CD4-positive, CD25-positive, alpha-beta regulatory T cell (primary cell): ENCODE results near the gene SSR1. TPM values are rescaled to one million over a fixed set of nuclear protein-coding genes. Genes with fewer than 3 reads are reported as not detected.
"Not testable (repeated sequence)": the region's sequence is repeated elsewhere in the genome, so short reads cannot be mapped to it uniquely, and the experiment has no call there.

ENCODE experiments used
- ATAC-seq, 2 donors: fragments of 150-1000 bp; cut with Tn5 transposase; one replicate each; pipeline ENCODE4 v1.10.0; 2021; ENCODE audit warnings: low read depth in 2 of 2, moderate number of reproducible peaks in 2 of 2, moderate library complexity in 1 of 2
- DNase-seq, 3 donors: peaks; one replicate each; pipeline versions ENCODE4 v3.0.0 to v3.0.0-alpha.2; 2012 to 2022; ENCODE audit warnings: mixed read lengths in 1 of 3
- H3K27ac ChIP-seq: one replicate; pipeline ENCODE4 v1.7.0; 2013; ENCODE audit warnings: mild to moderate bottlenecking, low read length; ENCODE audit not compliant: insufficient read depth, poor library complexity, severe bottlenecking
- H3K27me3 ChIP-seq: one replicate; pipeline ENCODE4 v1.7.0; 2013; ENCODE audit warnings: low read length; ENCODE audit not compliant: control insufficient read depth, insufficient read depth
- H3K36me3 ChIP-seq: one replicate; pipeline ENCODE4 v1.7.0; 2013; ENCODE audit warnings: mild to moderate bottlenecking, low read length, moderate library complexity; ENCODE audit not compliant: control insufficient read depth, insufficient read depth
- H3K4me1 ChIP-seq: 2 replicates; pipeline ENCODE4 v1.7.0; 2013; ENCODE audit warnings: mild to moderate bottlenecking, low read length; ENCODE audit not compliant: insufficient read depth, control insufficient read depth, poor library complexity, severe bottlenecking
- H3K4me3 ChIP-seq: one replicate; pipeline ENCODE4 v1.7.0; 2013; ENCODE audit warnings: low read depth, mild to moderate bottlenecking, low read length, moderate library complexity
- H3K9me3 ChIP-seq, 2 experiments: 1 replicate in 1 of 2; 2 replicates in 1 of 2; pipeline ENCODE4 v1.7.0; 2013; ENCODE audit warnings: low read length in 2 of 2, mild to moderate bottlenecking in 1 of 2, moderate library complexity in 1 of 2; ENCODE audit not compliant: control insufficient read depth in 2 of 2
- H3K27ac Mint-ChIP-seq, 3 donors: one replicate each; pipeline ENCODE4 v1.8.0; 2020 to 2022; ENCODE audit warnings: mild to moderate bottlenecking in 3 of 3, mixed read lengths in 3 of 3, moderate library complexity in 2 of 3
- H3K27me3 Mint-ChIP-seq: one replicate; pipeline ENCODE4 v1.8.0; 2022; ENCODE audit warnings: mild to moderate bottlenecking, mixed read lengths
- H3K36me3 Mint-ChIP-seq: one replicate; pipeline ENCODE4 v1.8.0; 2020; ENCODE audit warnings: mixed read lengths
- H3K4me1 Mint-ChIP-seq, 4 donors: one replicate each; pipeline ENCODE4 v1.8.0; 2020 to 2022; ENCODE audit warnings: mixed read lengths in 4 of 4, mild to moderate bottlenecking in 1 of 4
- H3K4me3 Mint-ChIP-seq, 4 donors: one replicate each; pipeline ENCODE4 v1.8.0; 2020 to 2022; ENCODE audit warnings: mild to moderate bottlenecking in 4 of 4, mixed read lengths in 4 of 4, moderate library complexity in 3 of 4
- H3K9me3 Mint-ChIP-seq, 7 donors: one replicate each; pipeline ENCODE4 v1.8.0; 2020 to 2022; ENCODE audit warnings: mixed read lengths in 7 of 7, mild to moderate bottlenecking in 3 of 7, moderate library complexity in 2 of 7
- polyA plus RNA-seq, 4 donors: library from polyadenylated mRNA; unstranded; fragments of 300-500 nt; fragmentation: Illumina TruSeq; gene quantifications; one replicate each; pipeline ENCODE4 v1.2.3, GENCODE V29; 2021
- total RNA-seq: library from RNA; stranded (reverse); gene quantifications from one replicate; pipeline ENCODE4 v1.2.3, GENCODE V29; 2022

SSR1 gene
- total and polyA plus RNA-seq, 5 donors from 2014 or later = 81.0 to 207 (median 164) TPM

DNA sequence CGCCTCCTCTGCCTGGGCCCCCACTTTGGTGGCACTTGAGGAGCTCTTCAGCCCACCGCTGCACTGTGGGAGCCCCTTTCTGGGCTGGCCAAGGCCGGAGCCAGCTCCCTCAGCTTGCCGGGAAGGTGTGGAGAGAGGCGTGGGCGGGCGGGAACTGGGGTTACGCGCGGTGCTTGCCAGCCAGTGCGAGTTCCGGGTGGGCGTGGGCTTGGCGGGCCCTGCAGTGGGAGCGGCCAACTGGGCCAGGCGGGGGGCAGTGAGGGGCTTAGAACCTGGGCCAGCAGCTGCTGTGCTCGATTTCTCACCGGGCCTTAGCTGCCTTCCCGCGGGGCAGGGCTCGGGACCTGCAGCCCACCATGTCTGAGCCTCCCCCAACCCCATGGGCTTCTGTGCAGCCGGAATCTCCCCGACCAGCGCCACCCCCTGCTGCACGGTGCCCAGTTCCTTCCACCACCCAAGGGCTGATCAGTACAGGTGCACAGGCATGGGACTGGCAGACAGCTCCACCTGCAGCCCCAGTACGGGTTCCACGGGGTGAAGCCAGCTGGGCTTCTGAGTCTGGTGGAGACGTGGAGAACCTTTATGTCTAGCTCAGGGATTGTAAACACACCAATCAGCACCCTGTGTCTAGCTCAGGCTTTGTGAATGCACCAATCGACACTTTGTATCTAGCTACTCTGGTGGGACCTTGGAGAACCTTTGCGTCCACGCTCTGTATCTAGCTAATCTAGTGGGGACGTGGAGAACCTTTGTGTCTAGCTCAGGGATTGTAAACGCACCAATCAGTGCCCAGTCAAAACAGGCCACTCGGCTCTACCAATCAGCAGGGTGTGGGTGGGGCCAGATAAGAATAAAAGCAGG, 2.3 kb upstream of the SSR1 start:
- not testable (repeated sequence) for H3K36me3 Mint-ChIP-seq, H3K9me3 ChIP-seq, H3K27me3 Mint-ChIP-seq, H3K27me3 ChIP-seq, H3K27ac ChIP-seq, H3K27ac Mint-ChIP-seq, H3K36me3 ChIP-seq, H3K4me3 ChIP-seq, ATAC-seq, DNase-seq, H3K9me3 Mint-ChIP-seq
- peaks cover 26% of the 10 kb centered on the region for H3K4me1 ChIP-seq
- peak overlapping the region in 2 of 4 donors; percentile 78 to 99 for H3K4me3 Mint-ChIP-seq
- H3K4me1 Mint-ChIP-seq = peaks cover 14 to 38% (median 27%) of the 10 kb centered on the region in 4 donors

- no peak for ATAC-seq
- Histone ChIP-seq H3K27me3 (no peaks in the 10 kb centered on the region), H3K9me3 (no peaks in the 10 kb centered on the region), H3K36me3 (peaks cover 6% of the 10 kb centered on the region), H3K4me3 (no peak overlapping the region), H3K4me1 (peaks cover 32% of the 10 kb centered on the region), H3K27ac (no peak overlapping the region)
- H3K4me1 Mint-ChIP-seq = peaks cover 17 to 47% (median 29%) of the 10 kb centered on the region in 4 donors
- H3K27ac Mint-ChIP-seq = peak overlapping the region in 1 of 3 donors; percentile 71
- H3K4me3 Mint-ChIP-seq = peak overlapping the region; percentile 69 to 99 (median 88)
- no peaks in the 10 kb centered on the region for H3K9me3 Mint-ChIP-seq
- peaks cover 6% of the 10 kb centered on the region for H3K36me3 Mint-ChIP-seq
- no peak for DNase-seq
- H3K27me3 Mint-ChIP-seq = peaks cover 6% of the 10 kb centered on the region
Observed at GRCh38 chr6:7314414-7314813, 1.4 kb upstream of the SSR1 start.

DNA sequence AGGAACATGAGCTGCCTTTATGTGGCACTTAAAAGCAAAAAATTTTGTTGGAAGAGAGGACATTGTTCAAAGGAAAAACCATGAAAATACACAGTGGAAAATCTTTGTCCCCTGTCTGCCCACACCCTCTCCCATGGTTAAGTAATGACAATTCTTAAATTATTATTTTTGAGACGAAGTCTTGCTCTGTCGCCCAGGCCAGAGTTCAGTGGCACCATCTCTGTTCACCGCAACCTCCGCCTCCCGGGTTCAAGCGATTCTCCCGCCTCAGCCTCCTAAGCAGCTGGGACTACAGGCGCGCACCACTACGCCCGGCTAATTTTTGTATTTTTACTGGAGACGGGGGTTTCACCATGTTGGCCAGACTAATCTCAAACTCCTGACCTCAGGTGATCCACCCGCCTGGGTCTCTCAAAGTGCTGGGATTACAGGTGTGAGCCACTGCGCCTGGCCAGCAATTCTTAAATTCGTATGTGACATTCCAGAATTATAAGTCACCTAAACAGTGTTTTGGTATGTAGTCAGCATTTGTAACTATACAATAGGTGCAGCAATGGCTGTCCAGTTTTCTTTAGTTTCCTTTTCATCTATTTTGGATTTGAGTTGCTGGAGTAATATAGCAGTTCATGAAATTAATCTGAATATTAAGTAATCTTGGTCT, 636 bp upstream of the SSR1 start:
- H3K36me3 Mint-ChIP-seq = peaks cover 13% of the 10 kb centered on the region
- H3K27ac ChIP-seq = peak overlapping the region; percentile 76
- peak overlapping the region; percentile 80 to 92 (median 83) for H3K27ac Mint-ChIP-seq
- H3K9me3 Mint-ChIP-seq = no peaks in the 10 kb centered on the region
- H3K36me3 ChIP-seq = peaks cover 14% of the 10 kb centered on the region
- no peak for DNase-seq
- peaks cover 3% of the 10 kb centered on the region for H3K27me3 Mint-ChIP-seq
- peaks cover 39% of the 10 kb centered on the region for H3K4me1 ChIP-seq
- H3K4me3 ChIP-seq = peak overlapping the region; percentile 88
- no peaks in the 10 kb centered on the region for H3K9me3 ChIP-seq
- H3K27me3 ChIP-seq = no peaks in the 10 kb centered on the region
- peak overlapping the region; percentile 91 to 99 (median 98) for H3K4me3 Mint-ChIP-seq
- ATAC-seq = no peak
- peaks cover 19 to 55% (median 34%) of the 10 kb centered on the region in 4 donors for H3K4me1 Mint-ChIP-seq

- Histone ChIP-seq H3K27me3 (no peaks in the 10 kb centered on the region), H3K4me3 (peak overlapping the region; percentile 92), H3K9me3 (no peaks in the 10 kb centered on the region), H3K4me1 (peaks cover 46% of the 10 kb centered on the region), H3K36me3 (peaks cover 30% of the 10 kb centered on the region), H3K27ac (peak overlapping the region; percentile 76)
- ATAC-seq (no peak), DNase-seq (peak in 2 of 3 donors; percentile 13 to 36)
- H3K4me3 Mint-ChIP-seq = peak overlapping the region; percentile 91 to 99 (median 98)
- no peaks in the 10 kb centered on the region for H3K9me3 Mint-ChIP-seq
- no peaks in the 10 kb centered on the region for H3K27me3 Mint-ChIP-seq
- peaks cover 25 to 67% (median 46%) of the 10 kb centered on the region in 4 donors for H3K4me1 Mint-ChIP-seq
- peak overlapping the region; percentile 89 to 94 (median 91) for H3K27ac Mint-ChIP-seq
- peaks cover 21% of the 10 kb centered on the region for H3K36me3 Mint-ChIP-seq
Observed at GRCh38 chr6:7311917-7312615, 933 bp downstream of the SSR1 start.

DNA sequence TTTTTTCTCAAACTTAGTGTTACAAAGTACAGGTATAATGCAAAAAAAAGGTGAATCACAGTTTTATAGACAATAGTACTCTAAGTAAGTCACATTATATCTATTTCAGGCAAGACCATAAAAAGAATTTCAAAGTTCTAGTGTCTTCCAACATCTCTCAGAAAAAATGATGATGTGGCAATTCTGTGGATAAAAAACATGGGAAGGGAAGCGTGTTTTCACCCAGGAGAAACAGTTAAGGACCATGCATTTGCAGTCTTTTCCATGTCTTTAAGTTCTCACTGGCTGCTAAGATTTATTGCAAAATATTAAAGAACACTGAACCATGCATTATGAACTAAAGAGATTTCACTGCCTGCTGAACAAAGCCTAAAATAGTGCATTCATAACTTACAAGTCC, 1.8 kb downstream of the SSR1 start:
- H3K27me3 ChIP-seq = no peaks in the 10 kb centered on the region
- no peaks in the 10 kb centered on the region for H3K9me3 ChIP-seq
- no peak overlapping the region for H3K27ac ChIP-seq
- peaks cover 25 to 69% (median 46%) of the 10 kb centered on the region in 4 donors for H3K4me1 Mint-ChIP-seq
- ATAC-seq (no peak), DNase-seq (no peak)
- H3K4me3 ChIP-seq = peak overlapping the region; percentile 92
- H3K36me3 Mint-ChIP-seq = peaks cover 21% of the 10 kb centered on the region
- H3K27me3 Mint-ChIP-seq = no peaks in the 10 kb centered on the region
- peak overlapping the region; percentile 69 to 99 (median 82) for H3K4me3 Mint-ChIP-seq
- H3K9me3 Mint-ChIP-seq = no peaks in the 10 kb centered on the region
- peaks cover 33% of the 10 kb centered on the region for H3K36me3 ChIP-seq
- H3K4me1 ChIP-seq = peaks cover 46% of the 10 kb centered on the region
- H3K27ac Mint-ChIP-seq = peak overlapping the region in 2 of 3 donors; percentile 56 to 82

DNA sequence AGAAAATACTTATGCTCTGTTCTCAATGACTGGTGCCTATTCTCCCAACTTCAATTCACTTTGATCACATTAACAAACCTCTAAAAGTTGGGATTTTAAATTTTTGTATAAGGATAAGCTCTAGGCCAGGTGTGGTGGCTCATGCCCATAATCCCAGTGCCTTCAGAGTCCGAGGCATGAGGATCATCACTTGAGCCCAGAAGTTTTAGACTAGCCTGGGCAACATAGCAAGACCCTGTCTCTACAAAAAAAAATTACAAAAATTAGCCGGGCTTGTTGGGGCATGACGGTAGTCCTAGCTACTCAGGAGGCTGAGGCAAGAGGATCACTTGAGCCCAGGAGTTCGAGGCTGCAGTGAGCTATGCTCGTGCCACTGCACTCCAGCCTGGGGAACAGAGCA, 3.9 kb downstream of the SSR1 start:
- Mint-ChIP-seq H3K4me1 (peaks cover 36 to 76% (median 59%) of the 10 kb centered on the region in 4 donors), H3K36me3 (peaks cover 37% of the 10 kb centered on the region), H3K27ac (peak overlapping the region in 1 of 3 donors; percentile 83), H3K9me3 (peaks cover 0 to 1% (median 0%) of the 10 kb centered on the region in 7 donors), H3K27me3 (no peaks in the 10 kb centered on the region), H3K4me3 (peak overlapping the region; percentile 5 to 62 (median 42))
- H3K4me1 ChIP-seq = peaks cover 46% of the 10 kb centered on the region
- DNase-seq = no peak
- no peaks in the 10 kb centered on the region for H3K9me3 ChIP-seq
- H3K36me3 ChIP-seq = peaks cover 53% of the 10 kb centered on the region
- H3K4me3 ChIP-seq = peak overlapping the region; percentile 29
- no peak overlapping the region for H3K27ac ChIP-seq
- no peak for ATAC-seq
- no peaks in the 10 kb centered on the region for H3K27me3 ChIP-seq

GRCh38 chr6:7307533-7307932, 5.5 kb downstream of the SSR1 start:
- DNase-seq (no peak), ATAC-seq (no peak)
- no peaks in the 10 kb centered on the region for H3K27me3 ChIP-seq
- peaks cover 40% of the 10 kb centered on the region for H3K4me1 ChIP-seq
- Mint-ChIP-seq H3K27ac (no peak overlapping the region), H3K4me1 (peaks cover 31 to 65% (median 53%) of the 10 kb centered on the region in 4 donors), H3K27me3 (no peaks in the 10 kb centered on the region), H3K4me3 (peak overlapping the region in 1 of 4 donors; percentile 15), H3K36me3 (peaks cover 41% of the 10 kb centered on the region), H3K9me3 (peaks cover 0 to 1% (median 0%) of the 10 kb centered on the region in 7 donors)
- no peak overlapping the region for H3K4me3 ChIP-seq
- no peaks in the 10 kb centered on the region for H3K9me3 ChIP-seq
- peaks cover 67% of the 10 kb centered on the region for H3K36me3 ChIP-seq
- H3K27ac ChIP-seq = no peak overlapping the region
